Uterus (tissue), 2 donors: ENCODE data around the gene EPOP.

ENCODE experiments used
- CTCF ChIP-seq, 4 experiments: fragments of 200-600 bp in 2 of 4; fragments of 450-650 bp in 2 of 4; sonication (generic) in 2 of 4; IDR thresholded peaks; one replicate each; pipeline ENCODE4 v1.5.1; 2016 to 2019; ENCODE audit warnings: antibody characterized with exemption in 4 of 4, mild to moderate bottlenecking in 2 of 4, moderate library complexity in 1 of 4
- POLR2A ChIP-seq, 2 donors: fragments of 450-650 bp; IDR thresholded peaks; one replicate each; pipeline ENCODE4 v1.6.1; 2016; ENCODE audit warnings: antibody characterized with exemption in 2 of 2, mild to moderate bottlenecking in 1 of 2, moderate library complexity in 1 of 2

DNA sequence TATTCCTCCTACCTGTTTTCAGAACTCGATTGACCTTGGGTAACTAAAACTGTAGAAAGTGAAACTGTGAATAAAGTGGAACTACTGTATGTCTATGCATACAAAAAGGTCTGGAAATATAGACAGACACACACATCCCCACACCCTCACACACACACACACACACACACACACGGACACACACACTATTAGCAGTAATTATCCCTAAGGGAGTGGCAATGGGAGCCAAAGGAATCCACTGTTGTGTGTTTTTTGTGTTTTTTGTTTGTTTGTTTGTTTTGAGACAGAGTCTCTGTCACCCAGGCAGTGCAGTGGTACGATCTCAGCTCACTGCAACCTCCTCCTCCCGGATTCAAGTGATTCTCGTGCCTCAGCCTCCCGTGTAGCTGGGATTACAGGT lies 42.4 kb downstream of the EPOP start:
- TF ChIP-seq CTCF (IDR thresholded peaks at IDR 0.05) (no peak), POLR2A (IDR thresholded peaks at IDR 0.05) (no peak)
